Measurements from ENCODE around the gene PRKCB. TPM values are rescaled to one million over a fixed set of nuclear protein-coding genes. Genes with fewer than 3 reads are reported as not detected.
"Not testable (repeated sequence)": the region's sequence is repeated elsewhere in the genome, so short reads cannot be mapped to it uniquely, and the experiment has no call there.

PRKCB gene
- total RNA-seq, 1 donor from 2014 or later = 0.69 TPM

GRCh38 chr16:24149102-24149501, 313.3 kb downstream of the PRKCB start:
- no peak overlapping the region for H3K4me3 Mint-ChIP-seq (ENCODE audit: unreplicated experiment)
- TF ChIP-seq, protein P1, sequence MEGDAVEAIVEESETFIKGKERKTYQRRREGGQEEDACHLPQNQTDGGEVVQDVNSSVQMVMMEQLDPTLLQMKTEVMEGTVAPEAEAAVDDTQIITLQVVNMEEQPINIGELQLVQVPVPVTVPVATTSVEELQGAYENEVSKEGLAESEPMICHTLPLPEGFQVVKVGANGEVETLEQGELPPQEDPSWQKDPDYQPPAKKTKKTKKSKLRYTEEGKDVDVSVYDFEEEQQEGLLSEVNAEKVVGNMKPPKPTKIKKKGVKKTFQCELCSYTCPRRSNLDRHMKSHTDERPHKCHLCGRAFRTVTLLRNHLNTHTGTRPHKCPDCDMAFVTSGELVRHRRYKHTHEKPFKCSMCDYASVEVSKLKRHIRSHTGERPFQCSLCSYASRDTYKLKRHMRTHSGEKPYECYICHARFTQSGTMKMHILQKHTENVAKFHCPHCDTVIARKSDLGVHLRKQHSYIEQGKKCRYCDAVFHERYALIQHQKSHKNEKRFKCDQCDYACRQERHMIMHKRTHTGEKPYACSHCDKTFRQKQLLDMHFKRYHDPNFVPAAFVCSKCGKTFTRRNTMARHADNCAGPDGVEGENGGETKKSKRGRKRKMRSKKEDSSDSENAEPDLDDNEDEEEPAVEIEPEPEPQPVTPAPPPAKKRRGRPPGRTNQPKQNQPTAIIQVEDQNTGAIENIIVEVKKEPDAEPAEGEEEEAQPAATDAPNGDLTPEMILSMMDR (IDR thresholded peaks at IDR 0.05; ENCODE audit: partially characterized antibody, unreplicated experiment) = no peak
- H3K27me3 Mint-ChIP-seq (ENCODE audit: unreplicated experiment) = no peaks in the 10 kb centered on the region
- no peaks in the 10 kb centered on the region for H3K9me3 Mint-ChIP-seq (ENCODE audit: unreplicated experiment)
- H3K4me1 Mint-ChIP-seq (ENCODE audit: low read depth, unreplicated experiment) = no peaks in the 10 kb centered on the region
- H3K27ac Mint-ChIP-seq (ENCODE audit: unreplicated experiment) = no peak overlapping the region
- no peak for DNase-seq
- no peaks in the 10 kb centered on the region for H3K36me3 Mint-ChIP-seq (ENCODE audit: unreplicated experiment)

GRCh38 chr16:24150282-24150681, 314.5 kb downstream of the PRKCB start:
- no peak for DNase-seq
- Mint-ChIP-seq H3K36me3 (ENCODE audit: unreplicated experiment) (no peaks in the 10 kb centered on the region), H3K27ac (ENCODE audit: unreplicated experiment) (no peak overlapping the region), H3K4me1 (ENCODE audit: low read depth, unreplicated experiment) (no peaks in the 10 kb centered on the region), H3K4me3 (ENCODE audit: unreplicated experiment) (no peak overlapping the region), H3K9me3 (ENCODE audit: unreplicated experiment) (peaks cover 3% of the 10 kb centered on the region), H3K27me3 (ENCODE audit: unreplicated experiment) (no peaks in the 10 kb centered on the region)
- TF ChIP-seq, protein P1 (IDR thresholded peaks at IDR 0.05; ENCODE audit: partially characterized antibody, unreplicated experiment) = no peak

- no peaks in the 10 kb centered on the region for H3K4me1 Mint-ChIP-seq (ENCODE audit: low read depth, unreplicated experiment)
- no peaks in the 10 kb centered on the region for H3K36me3 Mint-ChIP-seq (ENCODE audit: unreplicated experiment)
- no peaks in the 10 kb centered on the region for H3K27me3 Mint-ChIP-seq (ENCODE audit: unreplicated experiment)
- DNase-seq = no peak
- TF ChIP-seq, protein P1 (IDR thresholded peaks at IDR 0.05; ENCODE audit: partially characterized antibody, unreplicated experiment) = no peak
- no peak overlapping the region for H3K4me3 Mint-ChIP-seq (ENCODE audit: unreplicated experiment)
- peaks cover 5% of the 10 kb centered on the region for H3K9me3 Mint-ChIP-seq (ENCODE audit: unreplicated experiment)
- no peak overlapping the region for H3K27ac Mint-ChIP-seq (ENCODE audit: unreplicated experiment)
Measured at GRCh38 chr16:24151482-24151939, 315.7 kb downstream of the PRKCB start.

DNA sequence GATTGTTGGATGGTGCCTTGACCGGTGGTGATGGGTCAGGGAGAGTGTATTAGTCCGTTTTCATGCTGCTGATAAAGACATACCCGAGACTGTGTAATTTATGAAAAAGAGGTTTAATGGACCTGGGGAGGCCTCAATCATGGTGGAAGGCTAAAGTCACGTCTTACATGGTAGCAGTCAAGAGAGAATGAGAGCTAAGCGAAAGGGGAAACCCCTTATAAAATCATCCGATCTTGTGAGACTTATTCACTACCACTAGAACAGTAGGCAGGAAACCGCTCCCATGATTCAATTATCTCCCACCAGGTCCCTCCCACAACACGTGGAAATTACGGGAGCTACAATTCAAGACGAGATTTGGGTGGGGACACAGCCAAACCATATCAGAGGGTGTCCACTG, 316.3 kb downstream of the PRKCB start:
- H3K4me3 Mint-ChIP-seq (ENCODE audit: unreplicated experiment); H3K36me3 Mint-ChIP-seq (ENCODE audit: unreplicated experiment); H3K27me3 Mint-ChIP-seq (ENCODE audit: unreplicated experiment); DNase-seq; H3K9me3 Mint-ChIP-seq (ENCODE audit: unreplicated experiment); H3K4me1 Mint-ChIP-seq (ENCODE audit: low read depth, unreplicated experiment); H3K27ac Mint-ChIP-seq (ENCODE audit: unreplicated experiment): not testable (repeated sequence)

DNA sequence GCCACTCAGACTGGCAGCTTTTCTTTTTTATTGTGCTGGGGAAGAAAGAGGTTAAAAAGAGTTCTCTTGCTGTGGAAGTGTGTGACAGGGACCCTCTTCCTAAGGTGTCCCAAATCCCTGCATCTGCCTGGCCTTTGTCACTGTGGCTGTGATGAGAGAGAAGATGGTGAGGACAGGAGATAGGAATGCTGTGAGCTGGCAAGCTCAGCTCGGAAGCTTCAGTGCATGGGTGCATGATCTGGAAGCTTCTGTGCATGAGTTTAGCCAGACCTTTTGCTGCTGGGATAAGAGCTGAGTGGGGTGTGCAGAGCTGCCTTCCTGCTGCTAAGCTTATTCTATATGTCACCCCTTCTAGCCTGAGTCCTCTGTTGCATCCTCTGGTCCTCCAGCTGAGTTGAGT, 317.0 kb downstream of the PRKCB start:
- no peaks in the 10 kb centered on the region for H3K27me3 Mint-ChIP-seq (ENCODE audit: unreplicated experiment)
- H3K4me1 Mint-ChIP-seq (ENCODE audit: low read depth, unreplicated experiment) = no peaks in the 10 kb centered on the region
- H3K36me3 Mint-ChIP-seq (ENCODE audit: unreplicated experiment) = no peaks in the 10 kb centered on the region
- DNase-seq = no peak
- TF ChIP-seq, protein P1 (IDR thresholded peaks at IDR 0.05; ENCODE audit: partially characterized antibody, unreplicated experiment) = no peak
- peaks cover 5% of the 10 kb centered on the region for H3K9me3 Mint-ChIP-seq (ENCODE audit: unreplicated experiment)
- H3K4me3 Mint-ChIP-seq (ENCODE audit: unreplicated experiment) = no peak overlapping the region
- H3K27ac Mint-ChIP-seq (ENCODE audit: unreplicated experiment) = no peak overlapping the region

GRCh38 chr16:24156777-24157176, 321.0 kb downstream of the PRKCB start:
- Mint-ChIP-seq H3K36me3 (ENCODE audit: unreplicated experiment) (no peaks in the 10 kb centered on the region), H3K27me3 (ENCODE audit: unreplicated experiment) (no peaks in the 10 kb centered on the region), H3K4me1 (ENCODE audit: low read depth, unreplicated experiment) (no peaks in the 10 kb centered on the region), H3K4me3 (ENCODE audit: unreplicated experiment) (no peak overlapping the region), H3K9me3 (ENCODE audit: unreplicated experiment) (peaks cover 5% of the 10 kb centered on the region), H3K27ac (ENCODE audit: unreplicated experiment) (no peak overlapping the region)
- TF ChIP-seq, protein P1 (IDR thresholded peaks at IDR 0.05; ENCODE audit: partially characterized antibody, unreplicated experiment) = no peak
- no peak for DNase-seq
